ENCODE results near the gene NAA16. TPM values are rescaled to one million over a fixed set of nuclear protein-coding genes. Genes with fewer than 3 reads are reported as not detected.

Gene NAA16
- total RNA-seq, 2 donors from 2014 or later = 28.3 to 36.3 TPM

GRCh38 chr13:41294914-41295313 lies 16.2 kb upstream of the NAA16 start:
- Histone ChIP-seq H3K27ac (no peak overlapping the region), H3K9me3 (no peaks in the 10 kb centered on the region), H3K36me3 (no peaks in the 10 kb centered on the region), H3K4me3 (no peak overlapping the region), H3K4me1 (ENCODE audit: control insufficient read depth in 1 of 2, low read depth in 2 of 2) (peaks cover 0 to 10% of the 10 kb centered on the region in 2 donors), H3K27me3 (replicated peaks; ENCODE audit: insufficient read depth) (no peaks in the 10 kb centered on the region)
- DNase-seq (ENCODE audit: low spot score) (no peak), ATAC-seq (ENCODE audit: insufficient number of reproducible peaks, low FRiP score, low read depth) (no peak)
- no peak for TF ChIP-seq CTCF (IDR thresholded peaks at IDR 0.05)

- H3K4me1 ChIP-seq (ENCODE audit: control insufficient read depth in 1 of 2, low read depth in 2 of 2) = peaks cover 0 to 10% of the 10 kb centered on the region in 2 donors
- no peaks in the 10 kb centered on the region for H3K27me3 ChIP-seq (replicated peaks; ENCODE audit: insufficient read depth)
- DNase-seq (ENCODE audit: low spot score) (no peak), ATAC-seq (ENCODE audit: insufficient number of reproducible peaks, low FRiP score, low read depth) (no peak)
- H3K36me3 ChIP-seq = no peaks in the 10 kb centered on the region
- H3K9me3 ChIP-seq = no peaks in the 10 kb centered on the region
- H3K27ac ChIP-seq = no peak overlapping the region
- no peak overlapping the region for H3K4me3 ChIP-seq
- no peak for TF ChIP-seq CTCF (IDR thresholded peaks at IDR 0.05)
Observed at GRCh38 chr13:41295973-41296372, 15.1 kb upstream of the NAA16 start.

- no peaks in the 10 kb centered on the region for H3K27me3 ChIP-seq (replicated peaks; ENCODE audit: insufficient read depth)
- no peak for DNase-seq (ENCODE audit: low spot score)
- H3K9me3 ChIP-seq = no peaks in the 10 kb centered on the region
- H3K27ac ChIP-seq = no peak overlapping the region
- ATAC-seq (ENCODE audit: insufficient number of reproducible peaks, low FRiP score, low read depth) = no peak
- peaks cover 0 to 10% of the 10 kb centered on the region in 2 donors for H3K4me1 ChIP-seq (ENCODE audit: control insufficient read depth in 1 of 2, low read depth in 2 of 2)
- no peaks in the 10 kb centered on the region for H3K36me3 ChIP-seq
- TF ChIP-seq CTCF (IDR thresholded peaks at IDR 0.05) = no peak
- no peak overlapping the region for H3K4me3 ChIP-seq
Observed at GRCh38 chr13:41296879-41297646, 14.0 kb upstream of the NAA16 start.

- DNase-seq (ENCODE audit: low spot score) = no peak
- peaks cover 0 to 10% of the 10 kb centered on the region in 2 donors for H3K4me1 ChIP-seq (ENCODE audit: control insufficient read depth in 1 of 2, low read depth in 2 of 2)
- ATAC-seq (ENCODE audit: insufficient number of reproducible peaks, low FRiP score, low read depth) = no peak
- H3K4me3 ChIP-seq = no peak overlapping the region
- H3K9me3 ChIP-seq = no peaks in the 10 kb centered on the region
- no peak for TF ChIP-seq CTCF (IDR thresholded peaks at IDR 0.05)
- no peaks in the 10 kb centered on the region for H3K27me3 ChIP-seq (replicated peaks; ENCODE audit: insufficient read depth)
- H3K27ac ChIP-seq = no peak overlapping the region
- no peaks in the 10 kb centered on the region for H3K36me3 ChIP-seq
Observed at GRCh38 chr13:41299316-41300094, 11.6 kb upstream of the NAA16 start.

- Histone ChIP-seq H3K4me3 (no peak overlapping the region), H3K9me3 (no peaks in the 10 kb centered on the region), H3K4me1 (ENCODE audit: control insufficient read depth in 1 of 2, low read depth in 2 of 2) (no peaks in the 10 kb centered on the region), H3K36me3 (no peaks in the 10 kb centered on the region), H3K27ac (no peak overlapping the region), H3K27me3 (replicated peaks; ENCODE audit: insufficient read depth) (no peaks in the 10 kb centered on the region)
- no peak for DNase-seq (ENCODE audit: low spot score)
- TF ChIP-seq CTCF (IDR thresholded peaks at IDR 0.05) = no peak
- ATAC-seq (ENCODE audit: insufficient number of reproducible peaks, low FRiP score, low read depth) = no peak
Observed at GRCh38 chr13:41302743-41303142, 8.3 kb upstream of the NAA16 start.
